ENCODE measurements around the gene HCN3.

HCN3 gene

GRCh38 chr1:155254714-155255242, 22.5 kb upstream of the HCN3 start:
- DNase-seq, result no peak

GRCh38 chr1:155255243-155256007, 21.8 kb upstream of the HCN3 start, which contains the start of gene ENTREP3:
TSS of gene ENTREP3 (minus strand) at chr1:155255483. CDS start at chr1:155254877, 606 bp downstream.
- DNase-seq, result peak; percentile 84

- no peak for DNase-seq
Measured at GRCh38 chr1:155256058-155256852, 21.0 kb upstream of the HCN3 start.

- no peak for DNase-seq
Measured at GRCh38 chr1:155260276-155260675, 17.0 kb upstream of the HCN3 start.

- peak; percentile 32 for DNase-seq
Measured at GRCh38 chr1:155261493-155261851, 15.8 kb upstream of the HCN3 start.

- DNase-seq, result peak; percentile 92
Measured at GRCh38 chr1:155261852-155262673, 15.2 kb upstream of the HCN3 start, which contains the start of gene SCAMP3. TSS of gene SCAMP3 (minus strand) at chr1:155262360. CDS start at chr1:155262151, 209 bp downstream.

- DNase-seq, result no peak
Measured at GRCh38 chr1:155263067-155263466, 14.2 kb upstream of the HCN3 start.

GRCh38 chr1:155266553-155266952, 10.7 kb upstream of the HCN3 start:
- DNase-seq, result no peak

- DNase-seq, result no peak
Measured at GRCh38 chr1:155267373-155267772, 9.9 kb upstream of the HCN3 start.

- DNase-seq, result no peak
Measured at GRCh38 chr1:155268630-155269029, 8.6 kb upstream of the HCN3 start.

- no peak for DNase-seq
Measured at GRCh38 chr1:155269381-155269780, 7.9 kb upstream of the HCN3 start.

- no peak for DNase-seq
Measured at GRCh38 chr1:155272466-155273342, 4.6 kb upstream of the HCN3 start.

- peak; percentile 94 for DNase-seq
Measured at GRCh38 chr1:155273343-155274245, 3.7 kb upstream of the HCN3 start, which contains the start of gene CLK2. TSS of gene CLK2 (minus strand) at chr1:155273504. CDS start at chr1:155270977, 2,527 bp downstream.

- peak; percentile 80 for DNase-seq
Measured at GRCh38 chr1:155277902-155278688, 832 bp downstream of the HCN3 start.

GRCh38 chr1:155278689-155279160, 1.5 kb downstream of the HCN3 start:
- DNase-seq, result no peak

- no peak for DNase-seq
Measured at GRCh38 chr1:155279268-155279667, 2.0 kb downstream of the HCN3 start.

GRCh38 chr1:155282488-155283091, 5.3 kb downstream of the HCN3 start:
- no peak for DNase-seq

- no peak for DNase-seq
Measured at GRCh38 chr1:155284476-155284875, 7.2 kb downstream of the HCN3 start.

- no peak for DNase-seq
Measured at GRCh38 chr1:155285063-155285462, 7.8 kb downstream of the HCN3 start.

All from CD4-positive, alpha-beta T cell treated with Interleukin-10 for 1 hour (primary cell).